Fibroblast of pulmonary artery (primary cell): Measurements from ENCODE around the gene FMN2.
A peak's percentile ranks its signal among the peaks of the same experiment; 100 is the strongest.

Experiments used
- DNase-seq: peaks from one replicate; pipeline ENCODE4 v3.0.0-alpha.2; 2010; ENCODE audit warnings: low read depth
- H3K4me3 ChIP-seq: replicated peaks from 2 replicates; pipeline ENCODE4 v1.5.1; 2011; ENCODE audit warnings: low read depth, mild to moderate bottlenecking, control low read depth, low read length, moderate library complexity
- CTCF ChIP-seq: IDR thresholded peaks from 2 replicates; pipeline ENCODE4 v1.5.1; 2011; ENCODE audit warnings: mild to moderate bottlenecking, control low read depth, low read length, inconsistent platforms; ENCODE audit errors: missing control alignments

FMN2 gene

DNA sequence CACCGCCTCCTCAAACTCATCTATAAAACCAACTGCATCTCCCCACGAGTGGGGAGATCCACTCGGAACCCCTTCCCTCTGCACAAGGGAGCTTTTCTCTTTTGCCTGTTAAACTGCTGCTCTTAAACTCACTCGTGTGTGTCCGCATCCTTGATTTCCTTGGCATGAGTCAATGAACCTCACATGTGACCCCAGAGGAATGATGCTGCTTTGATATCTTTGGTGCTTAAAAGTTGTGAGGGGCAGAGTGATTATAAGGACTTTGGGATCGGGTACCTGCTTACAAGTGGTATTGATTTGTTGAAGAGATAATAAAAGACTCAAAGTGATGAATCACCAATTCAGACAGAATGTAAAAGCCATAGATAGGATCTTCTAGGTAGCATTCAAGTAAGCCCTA is 394.9 kb downstream of the FMN2 start:
- no peak for TF ChIP-seq CTCF
- no peak overlapping the region for H3K4me3 ChIP-seq

GRCh38 chr1:240487493-240487892 is 395.8 kb downstream of the FMN2 start:
- DNase-seq: no peak
- no peak for TF ChIP-seq CTCF
- no peak overlapping the region for H3K4me3 ChIP-seq

More for the DNA sequence above, 394.9 kb downstream of the FMN2 start:
- DNase-seq: no peak

DNA sequence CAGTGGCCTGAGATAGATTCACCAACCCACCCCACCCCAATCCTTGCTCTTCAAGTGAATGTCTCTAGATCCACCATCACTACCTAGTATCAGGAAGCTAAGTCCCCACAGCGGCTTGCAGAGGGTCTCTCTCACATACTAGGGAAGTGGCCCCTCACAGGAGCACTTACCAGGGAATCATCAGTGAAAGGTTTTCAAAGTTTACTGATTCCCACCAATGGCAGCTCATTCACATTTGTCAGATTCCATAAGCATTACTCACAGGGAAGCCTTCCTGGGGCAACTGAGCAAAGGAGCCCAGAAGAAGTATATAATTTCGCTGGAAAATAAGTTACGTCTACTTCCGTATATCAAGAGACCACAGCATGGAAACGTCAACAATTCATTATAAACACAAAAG is 399.5 kb downstream of the FMN2 start:
- TF ChIP-seq CTCF: no peak
- DNase-seq: peak; percentile 34
- H3K4me3 ChIP-seq: no peak overlapping the region

- DNase-seq: no peak
- no peak for TF ChIP-seq CTCF
- no peak overlapping the region for H3K4me3 ChIP-seq
These were observed 400.1 kb downstream of the FMN2 start for GRCh38 chr1:240491796-240492195.

GRCh38 chr1:240492832-240493440 is 401.3 kb downstream of the FMN2 start:
- peak; percentile 65 for DNase-seq
- peak overlapping the region; percentile 44 for H3K4me3 ChIP-seq
- peak; percentile 34 for TF ChIP-seq CTCF

- no peak for DNase-seq
- no peak overlapping the region for H3K4me3 ChIP-seq
- no peak for TF ChIP-seq CTCF
These were observed 403.9 kb downstream of the FMN2 start for GRCh38 chr1:240495601-240496000.

GRCh38 chr1:240496356-240496755 is 404.7 kb downstream of the FMN2 start:
- DNase-seq: no peak
- no peak for TF ChIP-seq CTCF
- no peak overlapping the region for H3K4me3 ChIP-seq
